Measurements from ENCODE around the gene KRTAP5-3. TPM values are rescaled to one million over a fixed set of nuclear protein-coding genes. Genes with fewer than 3 reads are reported as not detected.

KRTAP5-3 gene
- total and polyA plus RNA-seq, 2 experiments from 2014 or later: not detected

- no peak overlapping the region for H2AFZ ChIP-seq
- no peaks in the 10 kb centered on the region for H3K27me3 ChIP-seq (replicated peaks; ENCODE audit: insufficient read depth)
- no peak for TF ChIP-seq EZH2 (IDR thresholded peaks at IDR 0.05; ENCODE audit: insufficient read depth, poor library complexity, severe bottlenecking)
- no peak for TF ChIP-seq EZH2phosphoT487 (IDR thresholded peaks at IDR 0.05; ENCODE audit: insufficient read depth, low read depth)
- H3K9me3 ChIP-seq (ENCODE audit: low read depth): no peaks in the 10 kb centered on the region
- no peaks in the 10 kb centered on the region for H3K36me3 ChIP-seq (ENCODE audit: low read depth)
- no peak overlapping the region for H3K9ac ChIP-seq
- no peaks in the 10 kb centered on the region for H3K79me2 ChIP-seq (ENCODE audit: insufficient read depth)
- H3K4me2 ChIP-seq (ENCODE audit: unreplicated experiment): no peak overlapping the region
- H3K27ac ChIP-seq: no peak overlapping the region
- in situ Hi-C loops (cut with MboI): no loop called here
- WGBS, 2 experiments (ENCODE audit: low coverage in 1 of 2, low lambda C conversion rate in 2 of 2, missing lambda C conversion rate in 2 of 2): 67 to 68% methylated on average over 11 to 12 of the region's 12 CpGs
- peaks cover 13% of the 10 kb centered on the region for H3K4me1 ChIP-seq (ENCODE audit: insufficient read depth)
- no peaks in the 10 kb centered on the region for H3F3A ChIP-seq (ENCODE audit: insufficient read depth)
- DNase-seq: no peak
- no peak overlapping the region for H3K4me3 ChIP-seq
- H3K9me2 ChIP-seq (ENCODE audit: insufficient read depth): no peaks in the 10 kb centered on the region
- no peaks in the 10 kb centered on the region for H4K20me1 ChIP-seq (ENCODE audit: insufficient read depth)
Observed at GRCh38 chr11:1563149-1563638, 45.1 kb downstream of the KRTAP5-3 start.

GRCh38 chr11:1562469-1563148 is 45.7 kb downstream of the KRTAP5-3 start:
- no peaks in the 10 kb centered on the region for H4K20me1 ChIP-seq (ENCODE audit: insufficient read depth)
- H3K9me3 ChIP-seq (ENCODE audit: low read depth): no peaks in the 10 kb centered on the region
- no peak overlapping the region for H3K9ac ChIP-seq
- H3K79me2 ChIP-seq (ENCODE audit: insufficient read depth): no peaks in the 10 kb centered on the region
- in situ Hi-C loops (cut with MboI): no loop called here
- H3K36me3 ChIP-seq (ENCODE audit: low read depth): no peaks in the 10 kb centered on the region
- no peak overlapping the region for H3K27ac ChIP-seq
- H3K9me2 ChIP-seq (ENCODE audit: insufficient read depth): no peaks in the 10 kb centered on the region
- no peaks in the 10 kb centered on the region for H3K27me3 ChIP-seq (replicated peaks; ENCODE audit: insufficient read depth)
- no peak overlapping the region for H2AFZ ChIP-seq
- WGBS, 2 experiments (ENCODE audit: low coverage in 1 of 2, low lambda C conversion rate in 2 of 2, missing lambda C conversion rate in 2 of 2): 75 to 81% methylated on average over 12 to 14 of the region's 14 CpGs
- no peaks in the 10 kb centered on the region for H3F3A ChIP-seq (ENCODE audit: insufficient read depth)
- H3K4me2 ChIP-seq (ENCODE audit: unreplicated experiment): no peak overlapping the region
- no peak for DNase-seq
- no peak overlapping the region for H3K4me3 ChIP-seq
- TF ChIP-seq EZH2 (IDR thresholded peaks at IDR 0.05; ENCODE audit: insufficient read depth, poor library complexity, severe bottlenecking) (no peak), EZH2phosphoT487 (IDR thresholded peaks at IDR 0.05; ENCODE audit: insufficient read depth, low read depth) (no peak)
- peaks cover 13% of the 10 kb centered on the region for H3K4me1 ChIP-seq (ENCODE audit: insufficient read depth)

GRCh38 chr11:1561955-1562354 is 46.3 kb downstream of the KRTAP5-3 start:
- H3K4me3 ChIP-seq: no peak overlapping the region
- TF ChIP-seq EZH2 (IDR thresholded peaks at IDR 0.05; ENCODE audit: insufficient read depth, poor library complexity, severe bottlenecking) (no peak), EZH2phosphoT487 (IDR thresholded peaks at IDR 0.05; ENCODE audit: insufficient read depth, low read depth) (no peak)

GRCh38 chr11:1561266-1561665 is 47.0 kb downstream of the KRTAP5-3 start:
- 79 to 88% methylated on average over 17 of the region's 17 CpGs for WGBS, 2 experiments (ENCODE audit: low coverage in 1 of 2, low lambda C conversion rate in 2 of 2, missing lambda C conversion rate in 2 of 2)
- in situ Hi-C loops (cut with MboI): no loop called here
- no peaks in the 10 kb centered on the region for H4K20me1 ChIP-seq (ENCODE audit: insufficient read depth)

More at GRCh38 chr11:1561955-1562354, 46.3 kb downstream of the KRTAP5-3 start:
- no peaks in the 10 kb centered on the region for H3K9me2 ChIP-seq (ENCODE audit: insufficient read depth)
- in situ Hi-C loops (cut with MboI): no loop called here
- H3K79me2 ChIP-seq (ENCODE audit: insufficient read depth): no peaks in the 10 kb centered on the region
- H3K9me3 ChIP-seq (ENCODE audit: low read depth): no peaks in the 10 kb centered on the region
- H2AFZ ChIP-seq: no peak overlapping the region
- no peaks in the 10 kb centered on the region for H3K36me3 ChIP-seq (ENCODE audit: low read depth)
- 28 to 41% methylated on average over 5 of the region's 5 CpGs for WGBS, 2 experiments (ENCODE audit: low coverage in 1 of 2, low lambda C conversion rate in 2 of 2, missing lambda C conversion rate in 2 of 2)
- H3K27ac ChIP-seq: no peak overlapping the region
- H3K4me1 ChIP-seq (ENCODE audit: insufficient read depth): peaks cover 13% of the 10 kb centered on the region
- H3K27me3 ChIP-seq (replicated peaks; ENCODE audit: insufficient read depth): no peaks in the 10 kb centered on the region
- no peak overlapping the region for H3K9ac ChIP-seq
- H3K4me2 ChIP-seq (ENCODE audit: unreplicated experiment): no peak overlapping the region
- no peak for DNase-seq
- H4K20me1 ChIP-seq (ENCODE audit: insufficient read depth): no peaks in the 10 kb centered on the region
- H3F3A ChIP-seq (ENCODE audit: insufficient read depth): no peaks in the 10 kb centered on the region

More at GRCh38 chr11:1561266-1561665, 47.0 kb downstream of the KRTAP5-3 start:
- Histone ChIP-seq H3K27ac (no peak overlapping the region), H3K36me3 (ENCODE audit: low read depth) (no peaks in the 10 kb centered on the region), H3K4me2 (ENCODE audit: unreplicated experiment) (no peak overlapping the region), H3F3A (ENCODE audit: insufficient read depth) (no peaks in the 10 kb centered on the region), H3K9me2 (ENCODE audit: insufficient read depth) (no peaks in the 10 kb centered on the region), H3K9me3 (ENCODE audit: low read depth) (no peaks in the 10 kb centered on the region), H3K9ac (no peak overlapping the region), H2AFZ (no peak overlapping the region), H3K79me2 (ENCODE audit: insufficient read depth) (no peaks in the 10 kb centered on the region), H3K4me1 (ENCODE audit: insufficient read depth) (peaks cover 13% of the 10 kb centered on the region), H3K4me3 (no peak overlapping the region), H3K27me3 (replicated peaks; ENCODE audit: insufficient read depth) (no peaks in the 10 kb centered on the region)
- TF ChIP-seq EZH2phosphoT487 (IDR thresholded peaks at IDR 0.05; ENCODE audit: insufficient read depth, low read depth) (no peak), EZH2 (IDR thresholded peaks at IDR 0.05; ENCODE audit: insufficient read depth, poor library complexity, severe bottlenecking) (no peak)
- no peak for DNase-seq
